Measurements from ENCODE around the gene NAPEPLD.
"Not testable (repeated sequence)": the region's sequence is repeated elsewhere in the genome, so short reads cannot be mapped to it uniquely, and the experiment has no call there.

The NAPEPLD gene

GRCh38 chr7:103113164-103113563 lies 35.7 kb downstream of the NAPEPLD start:
- no peak for DNase-seq (ENCODE audit: low spot score)

DNA sequence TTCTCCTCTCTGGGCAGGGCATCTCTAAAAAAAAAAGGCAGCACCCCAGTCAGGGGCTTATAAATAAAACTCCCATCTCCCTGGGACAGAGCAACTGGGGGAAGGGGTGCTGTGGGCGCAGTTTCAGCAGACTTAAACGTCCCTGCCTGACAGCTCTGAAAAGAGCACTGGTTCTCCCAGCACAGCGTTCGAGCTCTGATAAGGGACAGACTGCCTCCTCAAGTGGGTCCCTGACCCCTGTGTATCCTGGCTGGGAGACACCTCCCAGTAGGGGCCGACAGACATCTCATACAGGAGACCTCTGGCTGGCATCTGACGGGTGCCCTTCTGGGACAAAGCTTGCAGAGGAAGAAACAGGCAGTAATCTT lies 42.2 kb downstream of the NAPEPLD start:
- DNase-seq (ENCODE audit: low spot score), result not testable (repeated sequence)

GRCh38 chr7:103106005-103106702 lies 42.7 kb downstream of the NAPEPLD start:
- DNase-seq (ENCODE audit: low spot score), result peak; percentile 48

- no peak for DNase-seq (ENCODE audit: low spot score)
Observed at GRCh38 chr7:103101543-103101942, 47.4 kb downstream of the NAPEPLD start.

DNA sequence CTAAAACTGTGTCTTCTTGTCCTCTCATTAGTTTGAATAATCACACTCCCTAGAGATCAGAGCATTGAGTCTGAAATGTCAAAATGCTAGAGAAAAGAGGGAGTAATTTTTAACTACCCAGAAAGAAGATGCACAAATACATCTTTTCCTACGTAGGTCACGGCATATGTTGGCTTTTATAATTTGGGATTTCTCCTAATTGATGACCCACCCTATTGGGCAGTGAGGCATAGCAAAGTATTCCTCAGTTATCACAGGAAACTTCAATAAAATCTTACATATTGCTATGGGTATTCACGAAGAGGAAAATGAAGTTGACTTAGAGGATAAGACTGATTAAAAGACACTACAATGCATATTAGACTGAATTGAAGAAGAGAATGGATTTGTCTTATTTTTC lies 48.6 kb downstream of the NAPEPLD start:
- no peak for DNase-seq (ENCODE audit: low spot score)

- DNase-seq (ENCODE audit: low spot score), result no peak
Observed at GRCh38 chr7:103097041-103097440, 51.9 kb downstream of the NAPEPLD start.

DNA sequence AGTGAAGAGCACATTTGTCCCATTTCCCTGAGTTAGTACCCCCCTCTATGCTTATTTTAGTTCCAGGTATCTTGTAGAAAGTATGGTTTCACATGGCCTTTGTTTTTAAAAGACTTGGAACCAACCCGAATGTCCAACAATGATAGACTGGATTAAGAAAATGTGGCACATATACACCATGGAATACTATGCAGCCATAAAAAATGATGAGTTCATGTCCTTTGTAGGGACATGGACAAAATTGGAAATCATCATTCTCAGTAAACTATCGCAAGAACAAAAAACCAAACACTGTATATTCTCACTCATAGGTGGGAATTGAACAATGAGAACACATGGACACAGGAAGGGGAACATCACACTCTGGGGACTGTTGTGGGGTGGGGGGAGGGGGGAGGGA lies 53.3 kb downstream of the NAPEPLD start:
- DNase-seq (ENCODE audit: low spot score), result not testable (repeated sequence)

- no peak for DNase-seq (ENCODE audit: low spot score)
Observed at GRCh38 chr7:103094102-103094501, 54.8 kb downstream of the NAPEPLD start.

DNA sequence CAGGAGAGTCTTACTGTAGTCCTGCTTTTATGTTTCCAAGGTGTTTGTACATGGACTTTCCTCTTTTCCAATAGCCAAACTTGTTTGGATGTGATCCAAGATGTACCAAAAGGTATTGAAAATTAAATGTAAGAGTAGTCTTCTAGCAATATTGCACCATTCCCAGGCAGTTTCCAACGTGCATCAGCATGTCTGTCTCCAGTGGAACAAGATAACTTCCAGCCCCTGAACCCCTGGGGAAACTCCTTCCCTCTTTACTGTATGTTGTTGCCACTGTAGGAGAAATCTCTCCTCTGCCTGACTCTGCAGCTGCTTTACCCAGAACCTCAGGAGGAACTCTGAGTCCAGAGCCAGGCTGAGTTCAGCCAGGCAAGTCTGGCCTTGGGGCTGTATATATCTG lies 55.5 kb downstream of the NAPEPLD start:
- DNase-seq (ENCODE audit: low spot score), result no peak

- not testable (repeated sequence) for DNase-seq (ENCODE audit: low spot score)
Observed at GRCh38 chr7:103092321-103092720, 56.6 kb downstream of the NAPEPLD start.

DNA sequence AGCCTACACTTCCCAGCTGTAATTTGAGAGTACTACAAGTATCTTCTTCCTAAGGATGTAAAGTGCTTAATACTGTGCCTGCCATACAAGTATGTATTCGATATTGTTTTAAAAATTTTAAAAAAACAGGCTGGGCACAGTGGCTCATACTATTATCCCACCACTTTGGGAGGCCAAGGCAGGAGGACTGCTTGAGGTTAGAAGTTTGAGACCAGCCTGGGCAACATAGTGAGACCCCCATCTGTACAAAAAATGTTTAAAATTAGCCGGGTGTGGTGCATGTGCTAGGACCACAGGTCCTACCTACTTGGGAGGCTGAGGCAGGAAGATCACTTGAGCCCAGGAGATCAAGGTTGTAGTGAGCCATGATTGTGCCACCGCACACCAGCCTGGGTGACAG lies 65.7 kb downstream of the NAPEPLD start:
- DNase-seq (ENCODE audit: low spot score), result no peak

DNA sequence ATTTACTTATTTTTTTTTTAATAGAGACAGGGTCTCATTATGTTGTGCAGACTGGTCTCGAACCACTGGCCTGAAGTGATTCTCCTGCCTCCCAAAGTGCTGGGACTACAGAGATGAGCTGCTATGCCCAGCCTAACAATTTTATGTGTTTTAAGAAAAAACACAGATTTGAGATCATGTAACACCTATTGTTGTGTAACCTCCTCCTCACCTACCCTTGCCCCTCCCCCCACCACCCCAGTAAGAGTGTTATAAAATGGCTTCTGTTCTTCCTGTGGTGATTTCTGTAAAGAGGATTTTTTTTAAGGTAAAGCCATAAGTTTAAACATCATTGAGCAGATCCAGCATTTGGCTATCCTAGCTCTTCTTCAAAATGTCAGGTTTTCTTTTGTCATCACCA lies 66.4 kb downstream of the NAPEPLD start:
- DNase-seq (ENCODE audit: low spot score), result no peak

DNA sequence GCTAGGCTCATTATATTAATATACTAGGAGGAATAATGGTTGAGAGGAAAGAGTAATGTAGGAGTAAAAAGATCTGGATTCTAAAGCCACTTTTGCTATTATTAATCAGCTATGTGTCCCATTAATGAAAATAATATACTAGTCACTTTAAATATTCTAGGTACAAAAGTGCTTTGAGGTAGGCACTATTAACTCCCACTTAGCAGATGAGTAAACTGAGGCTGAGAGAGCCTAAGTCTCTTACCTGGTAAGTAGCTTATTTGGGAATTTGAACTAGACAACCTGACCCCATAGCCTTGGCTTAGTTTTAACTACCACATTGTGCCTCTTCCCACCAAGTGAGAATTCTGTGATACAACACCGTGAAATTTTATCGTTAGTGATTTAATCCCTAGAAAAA lies 68.0 kb downstream of the NAPEPLD start:
- no peak for DNase-seq (ENCODE audit: low spot score)

- DNase-seq (ENCODE audit: low spot score), result no peak
Observed at GRCh38 chr7:103079836-103080235, 69.1 kb downstream of the NAPEPLD start.

GRCh38 chr7:103078226-103078625 lies 70.7 kb downstream of the NAPEPLD start:
- not testable (repeated sequence) for DNase-seq (ENCODE audit: low spot score)

GRCh38 chr7:103077318-103077717 lies 71.6 kb downstream of the NAPEPLD start:
- no peak for DNase-seq (ENCODE audit: low spot score)

DNA sequence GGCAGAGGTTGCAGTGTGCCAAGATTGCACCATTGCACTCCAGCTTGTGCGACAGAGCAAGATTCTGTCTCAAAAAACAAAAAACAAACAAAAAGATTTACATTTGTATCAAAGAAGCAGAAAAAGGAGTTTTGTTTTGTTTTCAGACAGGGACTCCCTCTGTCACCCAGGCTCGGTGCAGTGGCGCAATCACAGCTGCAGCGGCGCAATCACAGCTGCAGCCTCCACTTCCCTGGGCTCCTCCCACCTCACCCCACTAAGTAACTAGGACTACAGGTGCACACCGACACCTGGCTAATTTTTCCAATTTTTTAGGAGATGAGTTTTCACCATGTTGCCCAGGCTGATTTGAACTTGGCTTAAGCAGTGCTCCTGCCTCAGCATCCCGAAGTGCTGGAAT lies 72.1 kb downstream of the NAPEPLD start:
- no peak for DNase-seq (ENCODE audit: low spot score)

GRCh38 chr7:103075337-103075918 lies 73.5 kb downstream of the NAPEPLD start:
- peak; percentile 75 for DNase-seq (ENCODE audit: low spot score)

- DNase-seq (ENCODE audit: low spot score), result peak; percentile 93
Observed at GRCh38 chr7:103074519-103075336, 74.2 kb downstream of the NAPEPLD start, which contains the start of the genes ARMC10 and FBXL13. Gene ARMC10, plus strand, starts transcription at chr7:103075140. Its CDS starts 133 bp downstream, at chr7:103075273. Gene FBXL13, minus strand, starts transcription at chr7:103074796.

- DNase-seq (ENCODE audit: low spot score), result peak; percentile 49
Observed at GRCh38 chr7:103073989-103074518, 74.8 kb downstream of the NAPEPLD start.

DNA sequence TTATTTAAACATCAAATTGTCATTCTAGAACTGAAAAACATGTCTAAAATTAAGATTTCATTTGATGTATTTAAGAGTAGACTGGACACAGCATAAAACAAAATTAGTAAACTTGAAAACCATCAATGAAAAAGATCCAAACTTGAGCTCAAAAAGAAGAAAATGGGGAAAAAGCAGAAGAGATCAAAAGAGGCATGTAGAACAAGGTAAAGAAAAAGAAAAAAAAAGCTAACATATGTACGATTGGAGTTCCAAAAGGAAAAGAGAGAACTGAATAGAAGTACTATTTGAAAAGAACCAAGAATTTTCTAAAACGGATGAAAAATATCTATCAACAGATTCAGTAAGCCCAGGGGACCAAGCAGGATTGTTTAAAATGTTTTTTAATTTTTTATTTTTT lies 77.9 kb downstream of the NAPEPLD start:
- DNase-seq (ENCODE audit: low spot score), result no peak
